Liver (tissue), 9 donors: ENCODE data around the gene CCDC192. TPM values are rescaled to one million over a fixed set of nuclear protein-coding genes. Genes with fewer than 3 reads are reported as not detected.

ENCODE experiments used
- DNase-seq: peaks from one replicate; pipeline ENCODE4 v3.0.0-alpha.2; 2017; ENCODE audit warnings: low spot score
- H3K27ac ChIP-seq, 2 donors: one replicate each; pipeline ENCODE4 v1.7.0; 2013; ENCODE audit warnings: inconsistent platforms in 2 of 2, low read length in 2 of 2, control low read depth in 1 of 2, low read depth in 1 of 2, mild to moderate bottlenecking in 1 of 2
- H3K27me3 ChIP-seq, 4 donors: one replicate each; pipeline versions ENCODE4 v1.6.1 to v1.7.0; 2013; ENCODE audit warnings: low read length in 3 of 4, inconsistent platforms in 1 of 4, mild to moderate bottlenecking in 1 of 4, moderate library complexity in 1 of 4; ENCODE audit not compliant: control insufficient read depth in 4 of 4, insufficient read depth in 4 of 4
- H3K36me3 ChIP-seq, 4 donors: one replicate each; pipeline versions ENCODE4 v1.6.1 to v1.7.0; 2013; ENCODE audit warnings: low read length in 3 of 4, mild to moderate bottlenecking in 3 of 4, low read depth in 1 of 4, moderate library complexity in 1 of 4; ENCODE audit not compliant: control insufficient read depth in 4 of 4, insufficient read depth in 3 of 4
- H3K4me1 ChIP-seq, 4 donors: one replicate each; pipeline versions ENCODE4 v1.6.1 to v1.7.0; 2013; ENCODE audit warnings: low read length in 3 of 4, mild to moderate bottlenecking in 3 of 4, moderate library complexity in 1 of 4; ENCODE audit not compliant: control insufficient read depth in 4 of 4, insufficient read depth in 4 of 4
- H3K4me3 ChIP-seq, 3 donors: one replicate each; pipeline versions ENCODE4 v1.6.1 to v1.7.0; 2013; ENCODE audit warnings: low read length in 3 of 3, control low read depth in 1 of 3, low read depth in 1 of 3, mild to moderate bottlenecking in 1 of 3
- H3K9ac ChIP-seq, 2 donors: one replicate each; pipeline ENCODE4 v1.7.0; 2013; ENCODE audit warnings: low read length in 2 of 2, mild to moderate bottlenecking in 2 of 2, moderate library complexity in 2 of 2, control low read depth in 1 of 2, low read depth in 1 of 2
- H3K9me3 ChIP-seq, 4 donors: one replicate each; pipeline versions ENCODE4 v1.6.1 to v1.7.0; 2013; ENCODE audit warnings: low read length in 3 of 4; ENCODE audit not compliant: control insufficient read depth in 4 of 4
- EGR1 ChIP-seq, 2 donors: IDR thresholded peaks; 2 replicates each; pipeline ENCODE4 v1.6.1; 2016 to 2018; ENCODE audit warnings: antibody characterized with exemption in 2 of 2, low read depth in 2 of 2
- FOXA1 ChIP-seq: IDR thresholded peaks from 2 replicates; pipeline ENCODE4 v1.6.1; 2016; ENCODE audit warnings: antibody characterized with exemption
- GABPA ChIP-seq, 2 donors: IDR thresholded peaks in 1 of 2; conservative IDR thresholded peaks in 1 of 2; 2 replicates each; pipeline ENCODE4 v1.6.1; 2016; ENCODE audit warnings: antibody characterized with exemption in 2 of 2, mild to moderate bottlenecking in 1 of 2, moderate library complexity in 1 of 2
- HNF4G ChIP-seq: IDR thresholded peaks from 2 replicates; pipeline ENCODE4 v1.6.1; 2016; ENCODE audit warnings: antibody characterized with exemption
- JUND ChIP-seq, 2 donors: IDR thresholded peaks; 2 replicates each; pipeline ENCODE4 v1.6.1; 2016; ENCODE audit warnings: antibody characterized with exemption in 2 of 2
- NR2F2 ChIP-seq: IDR thresholded peaks from 2 replicates; pipeline ENCODE4 v1.6.1; 2016; ENCODE audit warnings: antibody characterized with exemption
- RXRA ChIP-seq, 2 donors: IDR thresholded peaks; 2 replicates each; pipeline ENCODE4 v1.6.1; 2017 to 2018; ENCODE audit warnings: antibody characterized with exemption in 2 of 2, mild to moderate bottlenecking in 1 of 2
- SP1 ChIP-seq: IDR thresholded peaks from 2 replicates; pipeline ENCODE4 v1.6.1; 2018; ENCODE audit warnings: antibody characterized with exemption, mild to moderate bottlenecking
- TAF1 ChIP-seq: conservative IDR thresholded peaks from 2 replicates; pipeline ENCODE4 v1.6.1; 2016; ENCODE audit warnings: antibody characterized with exemption, mild to moderate bottlenecking
- YY1 ChIP-seq: IDR thresholded peaks from 2 replicates; pipeline ENCODE4 v1.6.1; 2016; ENCODE audit warnings: antibody characterized with exemption, mild to moderate bottlenecking
- WGBS: extraction: QIAGEN DNeasy Blood & Tissue Kit; methylation state at CpG from one replicate; pipeline ENCODE4 v1.1.7; 2013; 5-methylcytosine and 5-hydroxymethylcytosine counted together
- polyA plus RNA-seq, 2 donors: library from polyadenylated mRNA; stranded (reverse) in 1 of 2; unstranded in 1 of 2; fragments of 200-250 nt in 1 of 2; fragments of >200 nt in 1 of 2; fragmentation: Nextera tagmentation in 1 of 2; extraction: Ambion mirVana in 1 of 2; gene quantifications; one replicate each; pipeline versions ENCODE4 v1.2.1 to v1.2.3, GENCODE V29; 2013 to 2015
- total RNA-seq, 2 donors: library from RNA; depleted of rRNA; stranded (reverse); fragments of >200 nt; gene quantifications; one replicate each; pipeline ENCODE4 v1.2.3, GENCODE V29; 2014
- TF ChIP-seq, protein P1 (sequence below): IDR thresholded peaks from 2 replicates; pipeline ENCODE4 v1.6.1; 2016; ENCODE audit warnings: antibody characterized with exemption
- TF ChIP-seq, protein P2 (sequence below): IDR thresholded peaks from 2 replicates; pipeline ENCODE4 v1.6.1; 2016; ENCODE audit warnings: antibody characterized with exemption
- TF ChIP-seq, protein P3 (sequence below): fragments of 150-350 bp; IDR thresholded peaks from 2 replicates; pipeline ENCODE4 v1.5.1; 2017; ENCODE audit warnings: improper control_type of control experiment, low read depth, low read length; ENCODE audit not compliant: missing input control
- donor health status: healthy.
- donor health status: healthy.
- donor health status: healthy.
- donor health status: healthy.
- donor health status: healthy.

Gene CCDC192
- total and polyA plus RNA-seq, 4 donors, result not detected

DNA sequence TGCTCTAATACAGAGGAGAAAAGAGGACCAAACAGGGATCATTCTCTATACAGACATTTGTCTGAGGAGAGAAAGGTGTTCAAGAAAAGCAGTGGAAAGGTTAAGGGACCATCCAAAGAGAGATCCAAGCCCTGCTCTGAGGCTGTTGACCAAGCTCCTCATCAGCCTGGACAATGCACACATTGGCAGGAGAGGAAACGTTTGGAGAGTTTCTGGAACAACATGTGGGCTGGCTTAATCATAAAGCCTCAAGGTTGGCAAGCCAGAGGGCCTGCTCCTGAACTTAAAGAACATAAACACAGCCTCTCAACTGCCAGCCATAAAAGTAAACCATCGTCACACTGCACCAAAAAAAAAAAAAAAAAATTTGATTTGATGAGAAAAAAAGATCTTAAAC lies 196.0 kb downstream of the CCDC192 start:
- no peak for DNase-seq
- 56% methylated on average over 2 of the region's 2 CpGs for WGBS
- no peak overlapping the region for H3K9ac ChIP-seq
- H3K4me1 ChIP-seq, result no peaks in the 10 kb centered on the region
- H3K36me3 ChIP-seq, result no peaks in the 10 kb centered on the region
- no peak overlapping the region for H3K27ac ChIP-seq
- TF ChIP-seq TAF1 (no peak), GABPA (IDR thresholded peaks at IDR 0.05 in 1 of 2, conservative IDR thresholded peaks at IDR 0.05 in 1 of 2) (no peak), SP1 (no peak), EGR1 (IDR thresholded peaks at IDR 0.05; ENCODE audit: low read depth in 2 of 2) (no peak), JUND (IDR thresholded peaks at IDR 0.05) (no peak), HNF4G (no peak), RXRA (IDR thresholded peaks at IDR 0.05) (no peak)
- TF ChIP-seq, protein P1, sequence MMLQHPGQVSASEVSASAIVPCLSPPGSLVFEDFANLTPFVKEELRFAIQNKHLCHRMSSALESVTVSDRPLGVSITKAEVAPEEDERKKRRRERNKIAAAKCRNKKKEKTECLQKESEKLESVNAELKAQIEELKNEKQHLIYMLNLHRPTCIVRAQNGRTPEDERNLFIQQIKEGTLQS, result no peak
- no peak overlapping the region for H3K4me3 ChIP-seq
- H3K9me3 ChIP-seq, result no peaks in the 10 kb centered on the region
- H3K27me3 ChIP-seq, result no peaks in the 10 kb centered on the region

DNA sequence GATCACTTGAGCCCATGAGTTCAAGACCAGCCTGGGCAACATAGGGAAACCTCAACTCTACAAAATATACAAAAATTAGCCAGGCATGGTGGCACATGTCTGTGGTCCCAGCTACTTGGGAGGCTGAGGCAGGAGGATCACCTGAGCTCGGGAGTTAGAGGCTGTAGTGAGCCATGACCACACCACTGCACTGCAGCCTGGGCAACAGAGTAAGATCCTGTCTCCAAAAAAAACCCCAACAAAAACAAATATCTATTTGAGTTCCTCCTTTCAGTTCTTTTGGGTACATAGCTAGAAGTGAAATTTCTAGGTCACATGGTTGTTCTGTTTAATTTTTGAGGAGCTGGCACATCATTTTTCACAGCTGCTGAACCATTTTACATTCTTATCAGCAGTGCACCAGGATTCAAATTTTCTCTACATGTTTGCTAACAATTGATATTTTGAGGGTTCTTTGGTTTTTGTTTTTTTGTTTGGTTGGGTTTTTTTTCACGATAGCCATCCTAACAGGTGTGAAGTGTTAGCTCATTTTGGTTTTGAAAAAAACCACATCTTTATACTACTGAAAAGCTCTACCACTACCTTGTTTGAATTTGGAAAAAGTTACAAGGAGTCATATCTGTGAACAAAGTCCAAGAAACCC lies 203.5 kb downstream of the CCDC192 start:
- WGBS, result 86% methylated on average over 2 of the region's 2 CpGs
- TF ChIP-seq TAF1, result no peak
- TF ChIP-seq FOXA1, result no peak
- no peak for TF ChIP-seq NR2F2
- no peak for TF ChIP-seq JUND (IDR thresholded peaks at IDR 0.05)
- TF ChIP-seq, protein P2, sequence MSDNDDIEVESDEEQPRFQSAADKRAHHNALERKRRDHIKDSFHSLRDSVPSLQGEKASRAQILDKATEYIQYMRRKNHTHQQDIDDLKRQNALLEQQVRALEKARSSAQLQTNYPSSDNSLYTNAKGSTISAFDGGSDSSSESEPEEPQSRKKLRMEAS, result no peak
- no peak for TF ChIP-seq SP1
- TF ChIP-seq RXRA (IDR thresholded peaks at IDR 0.05), result no peak
- TF ChIP-seq HNF4G, result no peak
- TF ChIP-seq, protein P1, result no peak
- TF ChIP-seq, protein P3, sequence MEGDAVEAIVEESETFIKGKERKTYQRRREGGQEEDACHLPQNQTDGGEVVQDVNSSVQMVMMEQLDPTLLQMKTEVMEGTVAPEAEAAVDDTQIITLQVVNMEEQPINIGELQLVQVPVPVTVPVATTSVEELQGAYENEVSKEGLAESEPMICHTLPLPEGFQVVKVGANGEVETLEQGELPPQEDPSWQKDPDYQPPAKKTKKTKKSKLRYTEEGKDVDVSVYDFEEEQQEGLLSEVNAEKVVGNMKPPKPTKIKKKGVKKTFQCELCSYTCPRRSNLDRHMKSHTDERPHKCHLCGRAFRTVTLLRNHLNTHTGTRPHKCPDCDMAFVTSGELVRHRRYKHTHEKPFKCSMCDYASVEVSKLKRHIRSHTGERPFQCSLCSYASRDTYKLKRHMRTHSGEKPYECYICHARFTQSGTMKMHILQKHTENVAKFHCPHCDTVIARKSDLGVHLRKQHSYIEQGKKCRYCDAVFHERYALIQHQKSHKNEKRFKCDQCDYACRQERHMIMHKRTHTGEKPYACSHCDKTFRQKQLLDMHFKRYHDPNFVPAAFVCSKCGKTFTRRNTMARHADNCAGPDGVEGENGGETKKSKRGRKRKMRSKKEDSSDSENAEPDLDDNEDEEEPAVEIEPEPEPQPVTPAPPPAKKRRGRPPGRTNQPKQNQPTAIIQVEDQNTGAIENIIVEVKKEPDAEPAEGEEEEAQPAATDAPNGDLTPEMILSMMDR, result no peak
- H3K36me3 ChIP-seq, result no peaks in the 10 kb centered on the region
- no peak for DNase-seq
- H3K4me1 ChIP-seq, result no peaks in the 10 kb centered on the region
- H3K9me3 ChIP-seq, result no peaks in the 10 kb centered on the region
- H3K27me3 ChIP-seq, result no peaks in the 10 kb centered on the region
- H3K9ac ChIP-seq, result no peak overlapping the region
- no peak overlapping the region for H3K27ac ChIP-seq
- no peak overlapping the region for H3K4me3 ChIP-seq

DNA sequence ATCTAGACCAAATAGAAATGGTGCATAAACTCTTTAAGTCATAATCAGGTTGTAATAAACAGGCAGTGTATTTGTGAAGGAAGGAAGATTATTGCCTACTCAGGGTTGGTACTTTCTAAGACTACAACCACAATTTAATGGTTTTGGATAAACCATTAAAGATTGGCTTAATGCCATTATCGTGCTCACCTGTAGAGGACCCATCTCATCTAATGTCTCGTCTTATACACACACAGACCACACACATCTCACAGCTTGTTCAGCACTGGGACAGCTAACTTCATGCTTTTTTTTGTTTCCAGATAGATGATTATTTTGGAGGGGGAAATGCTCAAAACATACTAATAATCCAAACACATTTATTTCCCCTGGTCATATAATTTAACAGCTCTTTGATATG lies 204.7 kb downstream of the CCDC192 start:
- Histone ChIP-seq H3K9me3 (no peaks in the 10 kb centered on the region), H3K27me3 (no peaks in the 10 kb centered on the region), H3K4me3 (no peak overlapping the region), H3K27ac (no peak overlapping the region), H3K4me1 (no peaks in the 10 kb centered on the region), H3K36me3 (no peaks in the 10 kb centered on the region), H3K9ac (no peak overlapping the region)
- 70% methylated on average over 2 of the region's 2 CpGs for WGBS
- TF ChIP-seq YY1 (no peak), EGR1 (IDR thresholded peaks at IDR 0.05; ENCODE audit: low read depth in 2 of 2) (no peak), GABPA (IDR thresholded peaks at IDR 0.05 in 1 of 2, conservative IDR thresholded peaks at IDR 0.05 in 1 of 2) (no peak), JUND (IDR thresholded peaks at IDR 0.05) (no peak), NR2F2 (no peak), TAF1 (no peak)
- DNase-seq, result no peak
